Liver (tissue), 3 donors: ENCODE results near the gene WASF2.
A peak's percentile ranks its signal among the peaks of the same experiment; 100 is the strongest.

ENCODE experiments used
- EGR1 ChIP-seq, 2 donors: IDR thresholded peaks; 2 replicates each; pipeline ENCODE4 v1.6.1; 2016 to 2018; ENCODE audit warnings: antibody characterized with exemption in 2 of 2, low read depth in 2 of 2
- GABPA ChIP-seq, 2 donors: IDR thresholded peaks in 1 of 2; conservative IDR thresholded peaks in 1 of 2; 2 replicates each; pipeline ENCODE4 v1.6.1; 2016; ENCODE audit warnings: antibody characterized with exemption in 2 of 2, mild to moderate bottlenecking in 1 of 2, moderate library complexity in 1 of 2
- JUND ChIP-seq, 2 donors: IDR thresholded peaks; 2 replicates each; pipeline ENCODE4 v1.6.1; 2016; ENCODE audit warnings: antibody characterized with exemption in 2 of 2
- RAD21 ChIP-seq, 2 donors: IDR thresholded peaks; 2 replicates each; pipeline ENCODE4 v1.6.1; 2016; ENCODE audit warnings: antibody characterized with exemption in 2 of 2, mild to moderate bottlenecking in 2 of 2
- TAF1 ChIP-seq: conservative IDR thresholded peaks from 2 replicates; pipeline ENCODE4 v1.6.1; 2016; ENCODE audit warnings: antibody characterized with exemption, mild to moderate bottlenecking
- YY1 ChIP-seq: IDR thresholded peaks from 2 replicates; pipeline ENCODE4 v1.6.1; 2016; ENCODE audit warnings: antibody characterized with exemption, mild to moderate bottlenecking
- TF ChIP-seq, protein P1 (sequence below): fragments of 150-350 bp; IDR thresholded peaks from 2 replicates; pipeline ENCODE4 v1.5.1; 2017; ENCODE audit warnings: improper control_type of control experiment, low read depth, low read length; ENCODE audit not compliant: missing input control
- TF ChIP-seq, protein P2 (sequence below): IDR thresholded peaks from 2 replicates; pipeline ENCODE4 v1.6.1; 2016; ENCODE audit warnings: antibody characterized with exemption, mild to moderate bottlenecking
- donor health status: healthy.
- donor health status: healthy.

- TF ChIP-seq, protein P1, sequence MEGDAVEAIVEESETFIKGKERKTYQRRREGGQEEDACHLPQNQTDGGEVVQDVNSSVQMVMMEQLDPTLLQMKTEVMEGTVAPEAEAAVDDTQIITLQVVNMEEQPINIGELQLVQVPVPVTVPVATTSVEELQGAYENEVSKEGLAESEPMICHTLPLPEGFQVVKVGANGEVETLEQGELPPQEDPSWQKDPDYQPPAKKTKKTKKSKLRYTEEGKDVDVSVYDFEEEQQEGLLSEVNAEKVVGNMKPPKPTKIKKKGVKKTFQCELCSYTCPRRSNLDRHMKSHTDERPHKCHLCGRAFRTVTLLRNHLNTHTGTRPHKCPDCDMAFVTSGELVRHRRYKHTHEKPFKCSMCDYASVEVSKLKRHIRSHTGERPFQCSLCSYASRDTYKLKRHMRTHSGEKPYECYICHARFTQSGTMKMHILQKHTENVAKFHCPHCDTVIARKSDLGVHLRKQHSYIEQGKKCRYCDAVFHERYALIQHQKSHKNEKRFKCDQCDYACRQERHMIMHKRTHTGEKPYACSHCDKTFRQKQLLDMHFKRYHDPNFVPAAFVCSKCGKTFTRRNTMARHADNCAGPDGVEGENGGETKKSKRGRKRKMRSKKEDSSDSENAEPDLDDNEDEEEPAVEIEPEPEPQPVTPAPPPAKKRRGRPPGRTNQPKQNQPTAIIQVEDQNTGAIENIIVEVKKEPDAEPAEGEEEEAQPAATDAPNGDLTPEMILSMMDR, result no peak
- no peak for TF ChIP-seq TAF1
- peak in 1 of 2 donors; percentile 36 for TF ChIP-seq GABPA (IDR thresholded peaks at IDR 0.05 in 1 of 2, conservative IDR thresholded peaks at IDR 0.05 in 1 of 2)
- TF ChIP-seq JUND (IDR thresholded peaks at IDR 0.05), result no peak
- no peak for TF ChIP-seq RAD21 (IDR thresholded peaks at IDR 0.05)
- TF ChIP-seq, protein P2, sequence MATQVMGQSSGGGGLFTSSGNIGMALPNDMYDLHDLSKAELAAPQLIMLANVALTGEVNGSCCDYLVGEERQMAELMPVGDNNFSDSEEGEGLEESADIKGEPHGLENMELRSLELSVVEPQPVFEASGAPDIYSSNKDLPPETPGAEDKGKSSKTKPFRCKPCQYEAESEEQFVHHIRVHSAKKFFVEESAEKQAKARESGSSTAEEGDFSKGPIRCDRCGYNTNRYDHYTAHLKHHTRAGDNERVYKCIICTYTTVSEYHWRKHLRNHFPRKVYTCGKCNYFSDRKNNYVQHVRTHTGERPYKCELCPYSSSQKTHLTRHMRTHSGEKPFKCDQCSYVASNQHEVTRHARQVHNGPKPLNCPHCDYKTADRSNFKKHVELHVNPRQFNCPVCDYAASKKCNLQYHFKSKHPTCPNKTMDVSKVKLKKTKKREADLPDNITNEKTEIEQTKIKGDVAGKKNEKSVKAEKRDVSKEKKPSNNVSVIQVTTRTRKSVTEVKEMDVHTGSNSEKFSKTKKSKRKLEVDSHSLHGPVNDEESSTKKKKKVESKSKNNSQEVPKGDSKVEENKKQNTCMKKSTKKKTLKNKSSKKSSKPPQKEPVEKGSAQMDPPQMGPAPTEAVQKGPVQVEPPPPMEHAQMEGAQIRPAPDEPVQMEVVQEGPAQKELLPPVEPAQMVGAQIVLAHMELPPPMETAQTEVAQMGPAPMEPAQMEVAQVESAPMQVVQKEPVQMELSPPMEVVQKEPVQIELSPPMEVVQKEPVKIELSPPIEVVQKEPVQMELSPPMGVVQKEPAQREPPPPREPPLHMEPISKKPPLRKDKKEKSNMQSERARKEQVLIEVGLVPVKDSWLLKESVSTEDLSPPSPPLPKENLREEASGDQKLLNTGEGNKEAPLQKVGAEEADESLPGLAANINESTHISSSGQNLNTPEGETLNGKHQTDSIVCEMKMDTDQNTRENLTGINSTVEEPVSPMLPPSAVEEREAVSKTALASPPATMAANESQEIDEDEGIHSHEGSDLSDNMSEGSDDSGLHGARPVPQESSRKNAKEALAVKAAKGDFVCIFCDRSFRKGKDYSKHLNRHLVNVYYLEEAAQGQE, result no peak
- no peak for TF ChIP-seq EGR1 (IDR thresholded peaks at IDR 0.05; ENCODE audit: low read depth in 2 of 2)
- no peak for TF ChIP-seq YY1
These were observed 58.9 kb downstream of the WASF2 start for GRCh38 chr1:27430903-27431600.
